Measurements from ENCODE around the gene ANKMY1. TPM values are rescaled to one million over a fixed set of nuclear protein-coding genes. Genes with fewer than 3 reads are reported as not detected.

Gene ANKMY1
- total RNA-seq, 3 donors from 2014 or later (not counting 1 experiment from before 2014, with no cell fraction given): 43.8 to 51.5 (median 46.6) TPM

DNA sequence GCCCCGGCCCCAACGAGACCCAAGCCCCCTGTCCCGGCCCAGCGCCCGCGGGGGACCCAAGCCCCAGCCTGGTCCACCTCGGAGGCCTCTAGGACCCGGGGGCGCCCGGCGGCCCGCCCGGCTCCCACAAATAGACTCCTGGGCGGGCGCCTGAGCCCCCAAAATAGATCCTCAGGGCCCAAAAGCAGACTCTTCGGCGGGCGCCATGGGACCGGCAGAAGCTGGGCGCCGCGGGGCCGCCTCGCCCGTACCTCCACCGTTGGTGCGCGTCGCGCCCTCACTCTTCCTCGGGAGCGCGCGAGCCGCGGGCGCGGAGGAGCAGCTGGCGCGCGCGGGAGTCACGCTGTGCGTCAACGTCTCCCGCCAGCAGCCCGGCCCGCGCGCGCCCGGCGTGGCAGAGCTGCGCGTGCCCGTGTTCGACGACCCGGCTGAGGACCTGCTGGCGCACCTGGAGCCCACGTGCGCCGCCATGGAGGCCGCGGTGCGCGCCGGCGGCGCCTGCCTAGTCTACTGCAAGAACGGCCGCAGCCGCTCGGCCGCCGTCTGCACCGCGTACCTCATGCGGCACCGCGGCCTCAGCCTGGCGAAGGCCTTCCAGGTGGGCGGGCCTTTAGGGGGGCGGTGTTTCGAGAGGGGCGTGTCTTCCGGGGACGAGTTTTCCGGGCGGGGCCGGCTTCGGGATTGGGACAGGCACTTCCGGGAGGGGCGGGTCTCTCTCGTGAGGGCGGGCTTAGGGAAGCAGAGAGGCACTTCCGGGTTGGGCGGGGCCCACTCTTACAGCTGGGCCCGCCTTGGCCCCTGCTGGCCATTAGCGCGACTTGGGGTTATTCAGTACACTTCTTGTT is 2.9 kb upstream of the ANKMY1 start:
- Mint-ChIP-seq H3K36me3 (no peaks in the 10 kb centered on the region), H3K27ac (peak overlapping the region; percentile 99), H3K27me3 (ENCODE audit: low read depth in 2 of 2) (no peaks in the 10 kb centered on the region), H3K4me1 (peaks cover 60 to 76% of the 10 kb centered on the region in 2 donors), H3K9me3 (no peaks in the 10 kb centered on the region), H3K4me3 (peak overlapping the region; percentile 93)
- ATAC-seq: peak; percentile 64 to 85 (median 67)
- peak; percentile 98 to 99 for DNase-seq
- TF ChIP-seq, protein P1, sequence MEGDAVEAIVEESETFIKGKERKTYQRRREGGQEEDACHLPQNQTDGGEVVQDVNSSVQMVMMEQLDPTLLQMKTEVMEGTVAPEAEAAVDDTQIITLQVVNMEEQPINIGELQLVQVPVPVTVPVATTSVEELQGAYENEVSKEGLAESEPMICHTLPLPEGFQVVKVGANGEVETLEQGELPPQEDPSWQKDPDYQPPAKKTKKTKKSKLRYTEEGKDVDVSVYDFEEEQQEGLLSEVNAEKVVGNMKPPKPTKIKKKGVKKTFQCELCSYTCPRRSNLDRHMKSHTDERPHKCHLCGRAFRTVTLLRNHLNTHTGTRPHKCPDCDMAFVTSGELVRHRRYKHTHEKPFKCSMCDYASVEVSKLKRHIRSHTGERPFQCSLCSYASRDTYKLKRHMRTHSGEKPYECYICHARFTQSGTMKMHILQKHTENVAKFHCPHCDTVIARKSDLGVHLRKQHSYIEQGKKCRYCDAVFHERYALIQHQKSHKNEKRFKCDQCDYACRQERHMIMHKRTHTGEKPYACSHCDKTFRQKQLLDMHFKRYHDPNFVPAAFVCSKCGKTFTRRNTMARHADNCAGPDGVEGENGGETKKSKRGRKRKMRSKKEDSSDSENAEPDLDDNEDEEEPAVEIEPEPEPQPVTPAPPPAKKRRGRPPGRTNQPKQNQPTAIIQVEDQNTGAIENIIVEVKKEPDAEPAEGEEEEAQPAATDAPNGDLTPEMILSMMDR (IDR thresholded peaks at IDR 0.05): peak; percentile 39
- Histone ChIP-seq H3K27me3 (ENCODE audit: control insufficient read depth, insufficient read depth, low read length) (no peaks in the 10 kb centered on the region), H3K27ac (ENCODE audit: low read length) (peak overlapping the region; percentile 96), H3K9me3 (ENCODE audit: control insufficient read depth, insufficient read depth, low read length) (no peaks in the 10 kb centered on the region), H3K4me1 (ENCODE audit: control insufficient read depth, insufficient read depth, low read length) (peaks cover 78% of the 10 kb centered on the region), H3K4me3 (ENCODE audit: low read length) (peak overlapping the region; percentile 62), H3K36me3 (ENCODE audit: control insufficient read depth, insufficient read depth, low read length) (peaks cover 3% of the 10 kb centered on the region)
- WGBS (ENCODE audit: insufficient coverage): under 1% methylated on average over 101 of the region's 101 CpGs
- intact Hi-C loops (cut with micrococcal nuclease): loop anchor here (1.0 to 10.0 kb wide), 6 partner anchors 9 to 1202 kb away; partner anchors contain the start of genes CAPN10, HDLBP and SEPTIN2

DNA sequence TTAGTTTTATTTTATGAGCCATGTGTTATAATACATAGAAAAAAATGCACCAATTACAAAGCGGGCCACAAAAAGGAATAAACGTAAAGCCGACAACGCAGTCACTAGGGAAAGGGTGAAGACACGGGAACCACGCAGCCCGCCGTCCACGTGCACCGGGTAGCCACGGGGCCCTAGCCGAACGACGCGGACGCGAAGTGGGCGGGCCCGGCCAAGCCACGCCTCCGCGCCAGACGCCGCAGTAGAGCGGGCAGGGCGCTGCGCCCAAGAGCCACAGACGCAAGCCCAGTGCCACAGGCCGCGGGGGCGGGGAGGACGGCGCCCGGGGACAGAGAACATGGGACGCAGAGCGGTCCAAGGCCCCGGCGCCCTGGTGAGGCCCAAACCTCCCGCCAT is 2.3 kb upstream of the ANKMY1 start, which contains the start of gene DUSP28:
Gene DUSP28 (plus strand): TSS at position 274 of the 396 bp plus-strand sequence. CDS start 328 bp downstream, outside the sequence.
- peaks cover 4% of the 10 kb centered on the region for H3K36me3 ChIP-seq (ENCODE audit: control insufficient read depth, insufficient read depth, low read length)
- Mint-ChIP-seq H3K4me1 (peaks cover 54 to 73% of the 10 kb centered on the region in 2 donors), H3K9me3 (no peaks in the 10 kb centered on the region), H3K27ac (peak within 1 kb of the TSS; percentile 99), H3K27me3 (ENCODE audit: low read depth in 2 of 2) (no peaks in the 10 kb centered on the region), H3K36me3 (no peaks in the 10 kb centered on the region), H3K4me3 (peak within 1 kb of the TSS; percentile 93)
- peaks cover 72% of the 10 kb centered on the region for H3K4me1 ChIP-seq (ENCODE audit: control insufficient read depth, insufficient read depth, low read length)
- under 1% methylated on average over 39 of the region's 39 CpGs for WGBS (ENCODE audit: insufficient coverage)
- intact Hi-C loops (cut with micrococcal nuclease): loop anchor here (1.0 to 10.0 kb wide), 4 partner anchors 9 to 1203 kb away; partner anchors contain the start of genes HDLBP and SEPTIN2
- peak; percentile 94 for DNase-seq
- peak within 1 kb of the TSS; percentile 96 for H3K27ac ChIP-seq (ENCODE audit: low read length)
- peak; percentile 60 to 79 (median 70) for ATAC-seq
- no peaks in the 10 kb centered on the region for H3K9me3 ChIP-seq (ENCODE audit: control insufficient read depth, insufficient read depth, low read length)
- TF ChIP-seq, protein P1 (IDR thresholded peaks at IDR 0.05): no peak
- H3K27me3 ChIP-seq (ENCODE audit: control insufficient read depth, insufficient read depth, low read length): no peaks in the 10 kb centered on the region
- H3K4me3 ChIP-seq (ENCODE audit: low read length): peak within 1 kb of the TSS; percentile 62

DNA sequence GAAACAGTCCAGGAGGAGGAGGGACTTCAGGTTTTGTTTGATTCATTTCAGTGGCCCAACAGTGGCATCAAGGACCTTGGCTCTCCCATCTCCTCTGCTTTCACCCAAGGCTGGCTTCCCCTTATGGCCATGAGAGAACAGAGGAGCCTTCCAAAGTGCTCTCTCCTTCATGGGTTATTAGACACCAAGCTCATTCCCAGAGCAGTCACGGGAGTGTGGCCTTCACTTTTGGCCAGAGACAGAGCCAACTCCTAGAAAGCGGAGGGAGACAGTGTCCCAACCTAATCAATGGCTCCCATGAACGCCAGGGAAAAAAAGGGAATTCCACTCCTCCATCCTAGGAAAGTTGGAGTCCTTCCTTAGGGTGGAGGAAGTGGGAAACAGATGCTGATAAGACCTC is 1.5 kb upstream of the ANKMY1 start:
- H3K27ac Mint-ChIP-seq: peak overlapping the region; percentile 99
- no peak overlapping the region for H3K4me3 ChIP-seq (ENCODE audit: low read length)
- H3K9me3 ChIP-seq (ENCODE audit: control insufficient read depth, insufficient read depth, low read length): no peaks in the 10 kb centered on the region
- no peaks in the 10 kb centered on the region for H3K27me3 ChIP-seq (ENCODE audit: control insufficient read depth, insufficient read depth, low read length)
- H3K27me3 Mint-ChIP-seq (ENCODE audit: low read depth in 2 of 2): no peaks in the 10 kb centered on the region
- peaks cover 64% of the 10 kb centered on the region for H3K4me1 ChIP-seq (ENCODE audit: control insufficient read depth, insufficient read depth, low read length)
- peaks cover 10% of the 10 kb centered on the region for H3K36me3 ChIP-seq (ENCODE audit: control insufficient read depth, insufficient read depth, low read length)
- ATAC-seq (no peak), DNase-seq (no peak)
- H3K4me3 Mint-ChIP-seq: peak overlapping the region; percentile 68
- peaks cover 46 to 73% of the 10 kb centered on the region in 2 donors for H3K4me1 Mint-ChIP-seq
- no peaks in the 10 kb centered on the region for H3K36me3 Mint-ChIP-seq
- WGBS (ENCODE audit: insufficient coverage): 83% methylated on average over 2 of the region's 3 CpGs
- intact Hi-C loops (cut with micrococcal nuclease): no loop called here
- H3K9me3 Mint-ChIP-seq: no peaks in the 10 kb centered on the region
- H3K27ac ChIP-seq (ENCODE audit: low read length): peak overlapping the region; percentile 21
- TF ChIP-seq, protein P1 (IDR thresholded peaks at IDR 0.05): no peak

Measured in natural killer cell (primary cell).